ENCODE data around the gene POMT2.

The POMT2 gene

DNA sequence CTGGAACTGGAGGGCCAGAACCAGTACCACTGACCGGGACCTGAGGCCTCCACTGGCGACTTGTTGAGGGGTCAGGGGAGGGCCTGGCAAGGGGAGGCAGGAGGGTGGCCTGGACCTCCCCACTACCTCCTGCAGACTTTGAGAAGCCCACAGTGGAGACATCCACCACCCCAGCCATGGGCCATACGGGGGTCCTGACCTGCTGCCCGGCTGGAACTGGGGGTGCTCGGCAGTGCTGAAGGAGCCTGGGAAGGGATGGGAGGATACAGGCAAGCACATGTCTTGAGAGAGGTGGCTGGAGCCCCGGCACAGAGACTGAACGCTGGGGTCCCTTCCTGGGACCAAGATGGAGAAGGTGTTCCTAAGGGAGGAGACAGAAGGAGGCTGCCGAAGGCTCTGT is 64.0 kb downstream of the POMT2 start:
- Histone ChIP-seq H2AFZ (ENCODE audit: low read length) (no peak overlapping the region), H3K79me2 (ENCODE audit: insufficient read depth, low read length) (no peaks in the 10 kb centered on the region), H4K20me1 (ENCODE audit: insufficient read depth, low read length) (no peaks in the 10 kb centered on the region), H3K9me2 (ENCODE audit: low read depth, low read length) (no peaks in the 10 kb centered on the region), H3F3A (ENCODE audit: insufficient read depth, low read length) (no peaks in the 10 kb centered on the region), H3K4me3 (ENCODE audit: low read depth, low read length, poor library complexity, severe bottlenecking) (no peak overlapping the region), H3K27me3 (ENCODE audit: insufficient read depth, low read length) (peaks cover 3% of the 10 kb centered on the region; the same call in 1 of the 2 replicates), H3K4me1 (ENCODE audit: insufficient read depth, low read length, severe bottlenecking) (no peaks in the 10 kb centered on the region), H3K4me2 (ENCODE audit: low read length) (no peak overlapping the region), H3K27ac (ENCODE audit: low read depth, low read length, poor library complexity, severe bottlenecking) (no peak overlapping the region), H3K9me3 (ENCODE audit: low read length) (no peaks in the 10 kb centered on the region), H3K36me3 (ENCODE audit: insufficient read depth, low read length) (no peaks in the 10 kb centered on the region; the same call in 1 of the 2 replicates), H3K9ac (ENCODE audit: low read length) (no peak overlapping the region)
- TF ChIP-seq EZH2 (IDR thresholded peaks at IDR 0.05; ENCODE audit: borderline replicate concordance, low read length) (no peak), CTCF (IDR thresholded peaks at IDR 0.05; ENCODE audit: low read length) (no peak)

DNA sequence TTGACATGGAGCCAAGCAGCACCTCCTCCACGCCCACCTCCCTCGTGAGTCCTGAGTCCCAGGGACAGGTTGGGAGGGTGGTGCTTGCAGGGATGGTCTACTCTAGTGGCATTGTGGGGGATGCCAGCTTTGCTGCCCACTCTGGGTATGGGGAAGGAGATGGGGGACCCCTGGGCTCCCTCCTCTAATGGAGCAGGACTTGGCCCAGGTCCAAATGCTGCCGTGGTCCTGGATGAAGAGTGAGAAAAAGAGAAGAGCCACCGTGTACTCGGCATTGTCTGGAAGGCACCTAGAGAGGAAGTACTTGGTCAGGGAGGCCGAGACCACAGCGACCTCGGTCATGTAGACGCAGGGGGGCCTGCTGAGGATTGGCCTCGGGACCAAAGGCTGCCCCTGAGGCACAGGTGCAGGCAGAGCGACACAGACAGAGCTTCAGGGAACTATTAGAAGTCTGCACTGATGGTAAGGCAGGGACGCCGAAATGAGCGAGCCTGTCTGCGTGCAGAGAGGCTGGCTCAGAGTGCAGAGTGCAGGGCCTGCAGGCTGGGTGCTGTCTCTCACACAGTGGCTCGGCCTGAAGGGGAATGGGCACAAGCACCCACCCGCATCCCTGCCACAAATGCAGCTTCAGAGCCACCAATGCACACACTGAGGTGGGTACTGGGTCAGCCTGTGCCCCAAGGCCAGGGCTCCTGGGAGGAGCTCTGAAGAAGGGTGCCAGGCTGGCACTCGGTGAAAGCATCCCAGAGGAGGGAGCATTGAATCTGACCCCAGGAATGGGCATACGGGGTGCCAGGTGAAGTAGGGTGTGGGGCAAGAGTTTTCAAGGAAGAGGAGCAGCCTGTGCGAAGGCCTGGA is 67.1 kb downstream of the POMT2 start:
- H4K20me1 ChIP-seq (ENCODE audit: insufficient read depth, low read length), result no peaks in the 10 kb centered on the region
- TF ChIP-seq EZH2 (IDR thresholded peaks at IDR 0.05; ENCODE audit: borderline replicate concordance, low read length) (no peak), CTCF (IDR thresholded peaks at IDR 0.05; ENCODE audit: low read length) (no peak)
- no peaks in the 10 kb centered on the region for H3K9me3 ChIP-seq (ENCODE audit: low read length)
- H2AFZ ChIP-seq (ENCODE audit: low read length), result no peak overlapping the region
- no peak overlapping the region for H3K27ac ChIP-seq (ENCODE audit: low read depth, low read length, poor library complexity, severe bottlenecking)
- H3K79me2 ChIP-seq (ENCODE audit: insufficient read depth, low read length), result no peaks in the 10 kb centered on the region
- no peaks in the 10 kb centered on the region for H3F3A ChIP-seq (ENCODE audit: insufficient read depth, low read length)
- H3K9me2 ChIP-seq (ENCODE audit: low read depth, low read length), result no peaks in the 10 kb centered on the region
- no peak overlapping the region for H3K4me3 ChIP-seq (ENCODE audit: low read depth, low read length, poor library complexity, severe bottlenecking)
- no peaks in the 10 kb centered on the region for H3K4me1 ChIP-seq (ENCODE audit: insufficient read depth, low read length, severe bottlenecking)
- no peaks in the 10 kb centered on the region for H3K27me3 ChIP-seq (ENCODE audit: insufficient read depth, low read length)
- H3K4me2 ChIP-seq (ENCODE audit: low read length), result no peak overlapping the region
- H3K9ac ChIP-seq (ENCODE audit: low read length), result no peak overlapping the region
- H3K36me3 ChIP-seq (ENCODE audit: insufficient read depth, low read length), result no peaks in the 10 kb centered on the region; the same call in 1 of the 2 replicates

DNA sequence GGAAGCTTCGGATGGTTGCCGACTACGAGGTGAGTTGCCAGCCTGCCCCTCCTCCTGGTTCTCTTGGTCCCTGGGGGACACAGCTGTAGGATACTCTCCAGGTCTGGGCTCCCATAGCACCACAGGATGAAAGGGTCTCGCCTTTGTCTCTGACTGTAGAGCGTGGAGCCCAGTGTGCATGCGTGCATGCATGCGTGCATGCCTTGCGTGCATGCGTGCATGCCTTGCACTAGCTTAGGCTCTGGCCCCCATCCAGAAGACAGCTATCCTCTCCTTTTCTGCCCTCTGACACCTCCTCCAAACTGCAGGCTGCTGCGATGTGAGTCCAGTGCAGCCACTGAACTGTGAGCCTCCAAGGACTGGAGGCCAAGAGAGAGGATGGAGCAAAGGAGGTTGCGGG is 68.8 kb downstream of the POMT2 start:
- H3K4me3 ChIP-seq (ENCODE audit: low read depth, low read length, poor library complexity, severe bottlenecking), result no peak overlapping the region
- no peaks in the 10 kb centered on the region for H3F3A ChIP-seq (ENCODE audit: insufficient read depth, low read length)
- H3K4me2 ChIP-seq (ENCODE audit: low read length), result no peak overlapping the region
- no peaks in the 10 kb centered on the region for H3K79me2 ChIP-seq (ENCODE audit: insufficient read depth, low read length)
- TF ChIP-seq EZH2 (IDR thresholded peaks at IDR 0.05; ENCODE audit: borderline replicate concordance, low read length) (no peak), CTCF (IDR thresholded peaks at IDR 0.05; ENCODE audit: low read length) (no peak)
- no peaks in the 10 kb centered on the region for H4K20me1 ChIP-seq (ENCODE audit: insufficient read depth, low read length)
- H3K36me3 ChIP-seq (ENCODE audit: insufficient read depth, low read length), result peaks cover under 1% of the 10 kb centered on the region; the same call in 1 of the 2 replicates
- H3K27ac ChIP-seq (ENCODE audit: low read depth, low read length, poor library complexity, severe bottlenecking), result no peak overlapping the region
- no peaks in the 10 kb centered on the region for H3K9me3 ChIP-seq (ENCODE audit: low read length)
- H3K9ac ChIP-seq (ENCODE audit: low read length), result no peak overlapping the region
- no peak overlapping the region for H2AFZ ChIP-seq (ENCODE audit: low read length)
- H3K9me2 ChIP-seq (ENCODE audit: low read depth, low read length), result no peaks in the 10 kb centered on the region
- H3K4me1 ChIP-seq (ENCODE audit: insufficient read depth, low read length, severe bottlenecking), result no peaks in the 10 kb centered on the region
- H3K27me3 ChIP-seq (ENCODE audit: insufficient read depth, low read length), result no peaks in the 10 kb centered on the region
